PFSK-1 (cell line): ENCODE data around the gene QKI.

Experiments
- POLR2AphosphoS5 ChIP-seq: IDR thresholded peaks from 2 replicates; pipeline ENCODE4 v1.6.1; 2012; ENCODE audit warnings: low read depth, mild to moderate bottlenecking, control low read depth, low read length, moderate library complexity
- TAF1 ChIP-seq: IDR thresholded peaks from 2 replicates; pipeline ENCODE4 v1.6.1; 2012; ENCODE audit warnings: low read length, control low read depth, borderline replicate concordance; ENCODE audit not compliant: insufficient read depth

- TF ChIP-seq POLR2AphosphoS5 = no peak
- no peak for TF ChIP-seq TAF1
These were observed 73.1 kb downstream of the QKI start for GRCh38 chr6:163487606-163488005.
